ENCODE results near the gene PLPP4.

PLPP4 gene

GRCh38 chr10:120456143-120456625 is 843 bp upstream of the PLPP4 start:
- no peak for DNase-seq (ENCODE audit: low spot score)

GRCh38 chr10:120457431-120458172 is 575 bp downstream of the PLPP4 start:
- no peak for DNase-seq (ENCODE audit: low spot score)

GRCh38 chr10:120458432-120458831 is 1.4 kb downstream of the PLPP4 start:
- no peak for DNase-seq (ENCODE audit: low spot score)

GRCh38 chr10:120459185-120459584 is 2.2 kb downstream of the PLPP4 start:
- DNase-seq (ENCODE audit: low spot score): no peak

GRCh38 chr10:120460186-120460585 is 3.2 kb downstream of the PLPP4 start:
- DNase-seq (ENCODE audit: low spot score): no peak

- DNase-seq (ENCODE audit: low spot score): no peak
These were observed 3.7 kb downstream of the PLPP4 start for GRCh38 chr10:120460776-120461175.

GRCh38 chr10:120462018-120462682 is 5.1 kb downstream of the PLPP4 start:
- no peak for DNase-seq (ENCODE audit: low spot score)

GRCh38 chr10:120465138-120465537 is 8.1 kb downstream of the PLPP4 start:
- no peak for DNase-seq (ENCODE audit: low spot score)

- no peak for DNase-seq (ENCODE audit: low spot score)
These were observed 9.0 kb downstream of the PLPP4 start for GRCh38 chr10:120466006-120466405.

GRCh38 chr10:120473593-120473992 is 16.6 kb downstream of the PLPP4 start:
- DNase-seq (ENCODE audit: low spot score): no peak

- no peak for DNase-seq (ENCODE audit: low spot score)
These were observed 17.9 kb downstream of the PLPP4 start for GRCh38 chr10:120474956-120475355.

GRCh38 chr10:120475844-120476791 is 19.1 kb downstream of the PLPP4 start:
- no peak for DNase-seq (ENCODE audit: low spot score)

GRCh38 chr10:120477021-120477742 is 20.2 kb downstream of the PLPP4 start:
- no peak for DNase-seq (ENCODE audit: low spot score)

GRCh38 chr10:120477743-120478141 is 20.7 kb downstream of the PLPP4 start:
- DNase-seq (ENCODE audit: low spot score): no peak

GRCh38 chr10:120478386-120478785 is 21.4 kb downstream of the PLPP4 start:
- DNase-seq (ENCODE audit: low spot score): no peak

- no peak for DNase-seq (ENCODE audit: low spot score)
These were observed 22.5 kb downstream of the PLPP4 start for GRCh38 chr10:120479506-120479905.

GRCh38 chr10:120480065-120480600 is 23.1 kb downstream of the PLPP4 start:
- no peak for DNase-seq (ENCODE audit: low spot score)

- no peak for DNase-seq (ENCODE audit: low spot score)
These were observed 23.8 kb downstream of the PLPP4 start for GRCh38 chr10:120480848-120481247.

- DNase-seq (ENCODE audit: low spot score): no peak
These were observed 26.0 kb downstream of the PLPP4 start for GRCh38 chr10:120483006-120483405.

GRCh38 chr10:120483651-120484301 is 26.7 kb downstream of the PLPP4 start:
- no peak for DNase-seq (ENCODE audit: low spot score)

GRCh38 chr10:120485946-120486345 is 28.9 kb downstream of the PLPP4 start:
- no peak for DNase-seq (ENCODE audit: low spot score)

All from CD4-positive, alpha-beta T cell treated with Interleukin-2 at 100 ng/mL for 4 hours (primary cell).